K562 (cell line): ENCODE data around the gene SEMA6C. TPM values are rescaled to one million over a fixed set of nuclear protein-coding genes. Genes with fewer than 3 reads are reported as not detected.

Source experiments
- ATAC-seq: fragments of 200-7000 bp; cut with Tn5 transposase; 3 replicates; pipeline ENCODE4 v1.9.1; 2020; ENCODE audit warnings: moderate library complexity
- BruUV-seq: library from RNA; stranded (reverse); fragments of 400-500 nt; replicated peaks from 2 replicates; lab custom pipeline; 2021; lab: Mats Ljungman, UMichigan
- CTCF ChIA-PET: fragments of 300-600 bp; formaldehyde crosslinking; extraction: SDS; loops from one replicate; lab custom pipeline; 2021; ENCODE audit warnings: low intra/inter-chr PET ratio; lab: Yijun Ruan, JAX
- POLR2A ChIA-PET: fragments of 300-600, 350-650 bp; sonication (Branson Sonifier 250); formaldehyde crosslinking; extraction: SDS; loops from one replicate; lab custom pipeline; 2021; ENCODE audit warnings: antibody characterized with exemption, inconsistent platforms; lab: Yijun Ruan, JAX
- DNase-seq, 4 experiments: peaks; one replicate each; pipeline versions ENCODE4 v3.0.0 to v3.0.0-alpha.2; 2011 to 2018; ENCODE audit warnings: low spot score in 3 of 4, mixed read lengths in 3 of 4; ENCODE audit errors: extremely low read depth in 1 of 4
- FAIRE-seq: peaks from 2 replicates; lab custom pipeline; 2011; peaks lifted over from hg19 to GRCh38; lab: Jason Lieb, UNC
- H2AFZ ChIP-seq: 2 replicates; pipeline ENCODE4 v1.6.0; 2011; ENCODE audit warnings: low read depth, low read length, control low read depth, inconsistent platforms
- H3K27ac ChIP-seq: fragments of 200-600 bp; 3 replicates; pipeline ENCODE4 v1.8.0; 2011; ENCODE audit warnings: low read depth, mild to moderate bottlenecking, control low read depth, inconsistent platforms, low read length, moderate library complexity, mixed read lengths; ENCODE audit errors: extremely low read depth
- H3K27me3 ChIP-seq, 2 experiments: fragments of 300-600 bp in 1 of 2; 2 replicates in 1 of 2; 3 replicates in 1 of 2; pipeline versions ENCODE4 v1.6.0 to v1.8.0; 2011; ENCODE audit warnings: inconsistent platforms in 2 of 2, low read length in 2 of 2, mild to moderate bottlenecking in 1 of 2, mixed read lengths in 1 of 2, moderate library complexity in 1 of 2; ENCODE audit not compliant: control insufficient read depth in 2 of 2, insufficient read depth in 2 of 2
- H3K36me3 ChIP-seq: fragments of 300-600 bp; 3 replicates; pipeline ENCODE4 v1.8.0; 2011; ENCODE audit warnings: mild to moderate bottlenecking, low read length, inconsistent platforms; ENCODE audit not compliant: control insufficient read depth, insufficient read depth
- H3K4me1 ChIP-seq, 2 experiments: fragments of 200-600 bp in 1 of 2; replicated peaks in 1 of 2; 2 replicates in 1 of 2; 3 replicates in 1 of 2; pipeline versions ENCODE4 v1.5.1 to v1.8.0; 2011; ENCODE audit warnings: inconsistent platforms in 2 of 2, low read length in 2 of 2, mild to moderate bottlenecking in 1 of 2, mixed read lengths in 1 of 2, moderate library complexity in 1 of 2; ENCODE audit not compliant: control insufficient read depth in 2 of 2, insufficient read depth in 2 of 2
- H3K4me2 ChIP-seq: 2 replicates; pipeline ENCODE4 v1.6.1; 2011; ENCODE audit warnings: low read length, control low read depth, inconsistent platforms, mixed read lengths; ENCODE audit not compliant: insufficient read depth
- H3K4me3 ChIP-seq: fragments of 200-600 bp; sonication (generic), shearing (Covaris generic); 2 replicates; pipeline ENCODE4 v1.5.1; 2016; ENCODE audit warnings: control low read depth, inconsistent platforms
- H3K79me2 ChIP-seq: fragments of 200-600 bp; 3 replicates; pipeline ENCODE4 v1.8.0; 2011; ENCODE audit warnings: low read length, inconsistent platforms; ENCODE audit not compliant: control insufficient read depth, insufficient read depth
- H3K9ac ChIP-seq, 2 experiments: 2 replicates each; pipeline versions ENCODE4 v1.6.0 to v1.6.1; 2011; ENCODE audit warnings: low read depth in 2 of 2, low read length in 2 of 2, control low read depth in 1 of 2, inconsistent platforms in 1 of 2, mild to moderate bottlenecking in 1 of 2, mixed read lengths in 1 of 2; ENCODE audit not compliant: insufficient read depth in 1 of 2
- H3K9me1 ChIP-seq: one replicate; pipeline ENCODE4 v1.6.0; 2011; ENCODE audit warnings: inconsistent platforms, mild to moderate bottlenecking, low read length, moderate library complexity; ENCODE audit not compliant: control insufficient read depth, insufficient read depth
- H3K9me3 ChIP-seq: replicated peaks from 2 replicates; pipeline ENCODE4 v1.5.1; 2011; ENCODE audit warnings: low read depth, low read length, inconsistent platforms; ENCODE audit not compliant: control insufficient read depth, insufficient read depth
- H4K20me1 ChIP-seq: replicated peaks from 2 replicates; pipeline ENCODE4 v1.6.1; 2011; ENCODE audit warnings: low read length, inconsistent platforms, mixed read lengths; ENCODE audit not compliant: control insufficient read depth, insufficient read depth
- EZH2 ChIP-seq: IDR thresholded peaks from 2 replicates; pipeline ENCODE4 v1.6.1; 2012; ENCODE audit warnings: low read depth, mild to moderate bottlenecking, inconsistent platforms, low read length, borderline replicate concordance
- SMAD1 ChIP-seq: fragments of 150-350 bp; IDR thresholded peaks from 2 replicates; pipeline ENCODE4 v1.6.1; 2014; ENCODE audit warnings: low read length, low read depth; ENCODE audit not compliant: partially characterized antibody
- SREBF1 ChIP-seq: fragments of 150-350 bp; IDR thresholded peaks from 2 replicates; pipeline ENCODE4 v1.6.1; 2014; ENCODE audit warnings: antibody characterized with exemption, low read depth, low read length, borderline replicate concordance
- SRSF7 ChIP-seq: fragments of 200-400 bp; formaldehyde crosslinking; optimal IDR thresholded peaks from 2 replicates; pipeline ENCODE3; 2017; ENCODE audit warnings: mild to moderate bottlenecking, low read depth, low read length
- SRSF9 ChIP-seq: fragments of 200-400 bp; formaldehyde crosslinking; IDR thresholded peaks from 2 replicates; pipeline ENCODE4 v1.6.1; 2017; ENCODE audit warnings: low read depth, low read length, borderline replicate concordance
- ZBED1 ChIP-seq: IDR thresholded peaks from 2 replicates; pipeline ENCODE4 v1.6.1; 2014
- ZNF696 ChIP-seq: fragments of 250-450 bp; sonication (Bioruptor Pico); conservative IDR thresholded peaks from 2 replicates; pipeline ENCODE4 v1.4.0; 2020; ENCODE audit warnings: mild to moderate bottlenecking, moderate library complexity
- ZNF717 ChIP-seq: fragments of 250-450 bp; sonication (Bioruptor Pico); IDR thresholded peaks from 2 replicates; pipeline ENCODE4 v1.5.0; 2021
- ZNF766 ChIP-seq: fragments of 200-800 bp; sonication (Bioruptor generic); conservative IDR thresholded peaks from 2 replicates; pipeline ENCODE4 v1.6.1; 2016; ENCODE audit warnings: missing genetic modification characterization, missing compliant biosample characterization
- WGBS: fragments of 100-300 bp; shearing (Covaris generic); methylation state at CpG from one replicate; pipeline ENCODE4 v1.1.6; 2016; ENCODE audit warnings: low coverage, mixed read lengths; ENCODE audit not compliant: insufficient coverage; ENCODE audit errors: missing lambda C conversion rate; 5-methylcytosine and 5-hydroxymethylcytosine counted together
- in situ Hi-C: fragments of 300-500 bp; cut with MboI; formaldehyde crosslinking; loops from 4 replicates; pipeline ENCODE4 v1.15.0; 2018; ENCODE audit warnings: inconsistent platforms, mixed read lengths
- intact Hi-C: fragments of 100-400 bp; cut with micrococcal nuclease; formaldehyde crosslinking; loops from 2 replicates; pipeline ENCODE4 v1.14.2; 2022
- polyA plus RNA-seq, 8 experiments: library from polyadenylated mRNA; depleted of rRNA in 4 of 8; stranded (reverse) in 5 of 8; unstranded in 3 of 8; fragments of >200 nt; fragmentation: Nextera tagmentation in 2 of 8; fragmentation: Illumina TruSeq in 1 of 8; extraction: Ambion mirVana in 2 of 8; extraction: Trizol in 1 of 8; gene quantifications; 2 replicates each; pipeline versions ENCODE4 v1.2.1 to v1.2.3, GENCODE V29; 2011 to 2014; ENCODE audit warnings: inconsistent platforms in 1 of 8, missing spikeins in 1 of 8
- total RNA-seq, 7 experiments: library from RNA; depleted of rRNA in 6 of 7; stranded (reverse); fragments of >200 nt in 6 of 7; fragmentation: Illumina TruSeq in 2 of 7; extraction: Trizol in 2 of 7; gene quantifications; 2 replicates each; pipeline versions ENCODE4 v1.2.1 to v1.2.3, GENCODE V29; 2011 to 2021; ENCODE audit warnings: low replicate concordance in 1 of 7
- TF ChIP-seq, protein P1 (sequence below): fragments of 250-450 bp; sonication (Bioruptor Pico); IDR thresholded peaks from 2 replicates; pipeline ENCODE4 v1.5.0; 2021; ENCODE audit warnings: mild to moderate bottlenecking, moderate library complexity
- TF ChIP-seq, protein P2 (sequence below): fragments of 150-350 bp; conservative IDR thresholded peaks from 2 replicates; pipeline ENCODE4 v1.6.1; 2014; ENCODE audit warnings: low read length
- TF ChIP-seq, protein P3 (sequence below): IDR thresholded peaks from 2 replicates; pipeline ENCODE4 v1.6.1; 2016; ENCODE audit warnings: missing genetic modification characterization, missing compliant biosample characterization

The SEMA6C gene
- total and polyA plus RNA-seq, 9 of the 15 experiments (the other 6 are each of a cell fraction or from before 2014, with no cell fraction given) = 0.03 to 4.6 (median 0.95) TPM

DNA sequence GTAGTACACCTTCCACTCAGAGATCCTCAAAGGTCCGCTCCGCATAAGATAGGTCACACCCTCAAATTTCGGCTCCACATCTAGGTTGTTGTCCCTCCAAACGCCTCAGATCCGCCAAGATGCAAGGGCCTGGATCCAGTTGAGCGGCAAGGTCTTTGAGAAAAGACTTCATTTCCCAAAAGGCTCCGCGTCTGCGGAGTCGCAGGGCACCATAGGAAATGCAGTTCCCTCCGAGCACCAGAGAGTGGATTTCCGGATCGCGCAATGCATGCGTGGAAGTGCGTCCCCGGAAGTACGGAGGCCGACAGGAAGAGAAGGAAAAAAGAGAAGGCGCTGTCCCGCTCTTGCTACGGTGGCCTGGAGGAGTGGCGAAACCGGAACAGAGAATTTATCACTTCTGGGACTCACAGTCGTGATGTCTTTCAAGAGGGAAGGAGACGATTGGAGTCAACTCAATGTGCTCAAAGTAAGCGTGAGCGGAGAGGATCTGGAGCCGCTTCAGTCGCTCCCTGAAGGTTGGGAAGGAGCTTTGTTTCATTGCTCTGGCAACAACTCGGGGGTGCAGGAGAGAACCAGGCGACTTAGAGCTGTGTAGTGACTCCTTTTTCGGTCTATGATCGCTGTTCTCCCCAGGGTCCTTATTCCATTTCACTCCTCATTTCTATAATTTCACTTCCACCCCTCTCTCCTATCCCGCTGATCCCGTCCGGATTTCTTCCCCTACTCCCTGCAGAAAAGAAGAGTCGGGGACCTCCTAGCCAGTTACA, 19.5 kb upstream of the SEMA6C start, which contains the start of the genes LYSMD1 and SCNM1 (continued):
- TF ChIP-seq, protein P1, sequence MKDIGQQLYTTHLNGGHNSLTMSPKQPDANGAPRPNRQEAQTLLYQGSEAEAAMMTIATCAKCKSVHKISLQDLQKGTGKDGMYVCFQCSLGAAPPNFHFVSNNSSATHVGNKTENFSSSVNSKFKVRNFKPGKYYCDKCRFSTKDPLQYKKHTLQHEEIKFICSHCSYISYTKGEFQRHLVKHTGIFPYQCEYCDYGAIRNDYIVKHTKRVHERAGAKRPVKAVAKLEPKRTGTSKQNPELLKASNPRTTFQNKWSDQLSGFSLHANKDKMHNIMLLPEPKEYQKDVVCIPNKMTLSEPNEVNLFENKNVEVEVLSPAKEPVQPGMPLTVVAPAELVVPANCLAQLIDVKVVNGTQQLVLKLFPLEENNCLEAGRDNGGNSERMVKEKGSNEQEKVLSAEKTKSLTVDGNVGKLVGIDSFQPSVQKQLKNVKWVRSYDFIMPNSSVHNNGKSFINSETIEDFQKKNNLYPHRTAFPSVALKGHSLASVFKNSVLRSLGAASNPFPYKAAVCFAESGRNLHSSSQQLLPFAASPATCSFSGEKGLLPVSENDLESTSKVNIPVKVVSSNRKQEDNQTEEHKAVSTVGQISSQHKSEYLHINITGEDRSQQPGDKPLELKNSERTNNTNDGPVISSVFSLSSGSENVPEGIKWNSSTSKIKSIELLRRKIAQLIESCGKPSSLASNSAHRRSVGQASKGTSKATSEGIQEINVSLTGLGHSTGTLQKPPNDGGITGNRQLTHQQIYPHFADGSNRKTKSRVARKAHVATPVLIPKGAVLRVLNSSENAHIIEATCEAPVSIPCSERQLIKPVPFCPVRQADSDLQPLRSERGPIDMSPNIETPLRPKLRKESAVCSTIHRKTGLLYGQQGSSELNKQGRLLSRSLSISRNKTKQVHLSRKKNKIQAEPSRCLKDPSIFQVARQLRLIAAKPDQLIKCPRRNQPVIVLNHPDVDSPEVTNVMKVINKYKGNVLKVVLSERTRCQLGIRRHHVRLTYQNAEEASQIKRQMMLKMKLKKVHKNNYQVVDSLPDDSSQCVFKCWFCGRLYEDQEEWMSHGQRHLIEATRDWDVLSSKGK = no peak
- no peak for TF ChIP-seq SRSF9
- 0 out of 2 replicates have a peak, but pooled peaks have one; percentile 10 for TF ChIP-seq SREBF1
- TF ChIP-seq ZBED1 = 0 out of 2 replicates have a peak, but pooled peaks have one; percentile 23
- TF ChIP-seq, all 486 proteins: peak for 161

DNA sequence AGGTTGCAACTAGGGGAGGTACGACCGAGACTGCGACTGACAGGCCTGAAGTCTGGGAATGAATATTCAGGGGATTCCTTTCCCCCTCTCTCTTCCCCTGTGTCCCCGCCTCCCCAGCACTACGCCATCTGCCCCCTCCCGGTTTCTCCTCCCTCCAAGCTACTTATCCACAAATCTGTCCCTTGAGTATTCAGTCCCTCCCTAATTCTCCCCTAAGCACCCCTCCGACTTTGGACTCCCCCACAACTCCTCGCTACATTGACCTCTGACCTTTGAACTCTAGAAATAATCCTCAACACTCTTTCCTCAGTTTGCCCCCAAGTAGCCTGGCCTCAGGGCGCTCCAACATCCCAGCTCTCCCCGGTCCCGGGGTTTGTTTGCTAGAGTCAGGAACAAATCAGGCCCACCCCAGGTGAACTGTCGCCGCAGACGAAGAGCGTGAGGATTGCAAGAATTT, 18.9 kb upstream of the SEMA6C start:
- Histone ChIP-seq H3K9ac (peak overlapping the region; percentile 87 to 89), H3K9me3 (no peaks in the 10 kb centered on the region), H3K4me2 (peak overlapping the region; percentile 96), H3K27me3 (no peaks in the 10 kb centered on the region), H3K27ac (peak overlapping the region; percentile 74), H3K9me1 (no peaks in the 10 kb centered on the region), H2AFZ (peak overlapping the region; percentile 98), H3K4me1 (peaks cover 10 to 16% of the 10 kb centered on the region in 2 experiments; a peak in 4 of 5 replicates), H4K20me1 (no peaks in the 10 kb centered on the region), H3K4me3 (peak overlapping the region; percentile 64), H3K36me3 (peaks cover 35% of the 10 kb centered on the region; the same call in 2 of the 3 replicates), H3K79me2 (peaks cover 31% of the 10 kb centered on the region)
- ATAC-seq (peak; percentile 63), DNase-seq (peak in 3 of 4 experiments; percentile 67 to 71 (median 70)), FAIRE-seq (no peak)
- intact Hi-C loops (no loop called here), in situ Hi-C loops (no loop called here)
- CTCF ChIA-PET = interaction anchor here (1.3 kb wide), 1 partner anchor 66 kb away, joined by 3 read pairs; no protein-coding TSS in a partner anchor
- WGBS = 4% methylated on average over 15 of the region's 15 CpGs
- BruUV-seq = TSS peak; percentile 56
- POLR2A ChIA-PET = interaction anchor here (0.6 to 1.2 kb wide), 6 partner anchors 22 to 154 kb away, joined by 3 to 5 read pairs (median 4); partner anchors contain the start of genes MLLT11 and ZNF687
- no peak for TF ChIP-seq ZNF766
- TF ChIP-seq, protein P2, sequence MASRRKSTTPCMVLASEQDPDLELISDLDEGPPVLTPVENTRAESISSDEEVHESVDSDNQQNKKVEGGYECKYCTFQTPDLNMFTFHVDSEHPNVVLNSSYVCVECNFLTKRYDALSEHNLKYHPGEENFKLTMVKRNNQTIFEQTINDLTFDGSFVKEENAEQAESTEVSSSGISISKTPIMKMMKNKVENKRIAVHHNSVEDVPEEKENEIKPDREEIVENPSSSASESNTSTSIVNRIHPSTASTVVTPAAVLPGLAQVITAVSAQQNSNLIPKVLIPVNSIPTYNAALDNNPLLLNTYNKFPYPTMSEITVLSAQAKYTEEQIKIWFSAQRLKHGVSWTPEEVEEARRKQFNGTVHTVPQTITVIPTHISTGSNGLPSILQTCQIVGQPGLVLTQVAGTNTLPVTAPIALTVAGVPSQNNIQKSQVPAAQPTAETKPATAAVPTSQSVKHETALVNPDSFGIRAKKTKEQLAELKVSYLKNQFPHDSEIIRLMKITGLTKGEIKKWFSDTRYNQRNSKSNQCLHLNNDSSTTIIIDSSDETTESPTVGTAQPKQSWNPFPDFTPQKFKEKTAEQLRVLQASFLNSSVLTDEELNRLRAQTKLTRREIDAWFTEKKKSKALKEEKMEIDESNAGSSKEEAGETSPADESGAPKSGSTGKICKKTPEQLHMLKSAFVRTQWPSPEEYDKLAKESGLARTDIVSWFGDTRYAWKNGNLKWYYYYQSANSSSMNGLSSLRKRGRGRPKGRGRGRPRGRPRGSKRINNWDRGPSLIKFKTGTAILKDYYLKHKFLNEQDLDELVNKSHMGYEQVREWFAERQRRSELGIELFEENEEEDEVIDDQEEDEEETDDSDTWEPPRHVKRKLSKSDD = no peak
- TF ChIP-seq, protein P3, sequence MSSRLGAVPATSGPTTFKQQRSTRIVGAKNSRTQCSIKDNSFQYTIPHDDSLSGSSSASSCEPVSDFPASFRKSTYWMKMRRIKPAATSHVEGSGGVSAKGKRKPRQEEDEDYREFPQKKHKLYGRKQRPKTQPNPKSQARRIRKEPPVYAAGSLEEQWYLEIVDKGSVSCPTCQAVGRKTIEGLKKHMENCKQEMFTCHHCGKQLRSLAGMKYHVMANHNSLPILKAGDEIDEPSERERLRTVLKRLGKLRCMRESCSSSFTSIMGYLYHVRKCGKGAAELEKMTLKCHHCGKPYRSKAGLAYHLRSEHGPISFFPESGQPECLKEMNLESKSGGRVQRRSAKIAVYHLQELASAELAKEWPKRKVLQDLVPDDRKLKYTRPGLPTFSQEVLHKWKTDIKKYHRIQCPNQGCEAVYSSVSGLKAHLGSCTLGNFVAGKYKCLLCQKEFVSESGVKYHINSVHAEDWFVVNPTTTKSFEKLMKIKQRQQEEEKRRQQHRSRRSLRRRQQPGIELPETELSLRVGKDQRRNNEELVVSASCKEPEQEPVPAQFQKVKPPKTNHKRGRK (tag) = no peak
- no peak for TF ChIP-seq EZH2
- TF ChIP-seq SMAD1 = no peak
- TF ChIP-seq ZNF717 (CRISPR knock-in tag) = no peak
- TF ChIP-seq SRSF7 = no peak
- TF ChIP-seq ZNF696 (CRISPR knock-in tag) = no peak
